Breast epithelium (tissue), 3 donors: Measurements from ENCODE around the gene ABTB2.

ENCODE experiments used
- CTCF ChIP-seq, 3 donors: fragments of 450-650 bp; IDR thresholded peaks; one replicate each; pipeline ENCODE4 v1.5.1; 2016 to 2017; ENCODE audit warnings: antibody characterized with exemption in 3 of 3, mild to moderate bottlenecking in 3 of 3, moderate library complexity in 3 of 3
- POLR2A ChIP-seq: fragments of 450-650 bp; IDR thresholded peaks from one replicate; pipeline ENCODE4 v1.6.1; 2016; ENCODE audit warnings: antibody characterized with exemption, mild to moderate bottlenecking, moderate library complexity
- POLR2AphosphoS5 ChIP-seq, 3 donors: sonication (generic); formaldehyde crosslinking; IDR thresholded peaks; one replicate each; pipeline ENCODE4 v1.6.1; 2017; ENCODE audit warnings: antibody characterized with exemption in 3 of 3

GRCh38 chr11:34341096-34341495 lies 16.7 kb downstream of the ABTB2 start:
- TF ChIP-seq CTCF (IDR thresholded peaks at IDR 0.05) (no peak), POLR2AphosphoS5 (IDR thresholded peaks at IDR 0.05) (no peak), POLR2A (no peak)
